ENCODE data around the gene JARID2. TPM values are rescaled to one million over a fixed set of nuclear protein-coding genes. Genes with fewer than 3 reads are reported as not detected.
A peak's percentile ranks its signal among the peaks of the same experiment; 100 is the strongest.

Gene JARID2
- total and polyA plus RNA-seq, 2 of the 13 experiments (the other 11 are each of a cell fraction or from before 2014, with no cell fraction given): 7.5 to 10.3 TPM

- no peak for TF ChIP-seq USF2 (IDR thresholded peaks at IDR 0.05; ENCODE audit: low read depth, low read length)
- no peak for TF ChIP-seq USF2 (CRISPR knock-in tag; IDR thresholded peaks at IDR 0.05; ENCODE audit: borderline replicate concordance)
- no peak for TF ChIP-seq ZNF280B (CRISPR knock-in tag; IDR thresholded peaks at IDR 0.05; ENCODE audit: borderline replicate concordance)
- TF ChIP-seq BORCS8-MEF2B (CRISPR knock-in tag; IDR thresholded peaks at IDR 0.05): peak; percentile 53; the same call in 1 of the 2 replicates
- no peak for TF ChIP-seq ZNF276 (CRISPR knock-in tag; IDR thresholded peaks at IDR 0.05; ENCODE audit: low read depth)
- TF ChIP-seq ZNF34 (CRISPR knock-in tag; IDR thresholded peaks at IDR 0.05; ENCODE audit: borderline replicate concordance): no peak
- no peak for TF ChIP-seq PRMT3 (CRISPR knock-in tag; IDR thresholded peaks at IDR 0.05; ENCODE audit: borderline replicate concordance, low read depth)
- TF ChIP-seq DZIP1 (CRISPR knock-in tag; IDR thresholded peaks at IDR 0.05): no peak
- TF ChIP-seq ZFAT (CRISPR knock-in tag; conservative IDR thresholded peaks at IDR 0.05): no peak
- no peak for TF ChIP-seq SP4 (CRISPR knock-in tag; IDR thresholded peaks at IDR 0.05)
- no peak for TF ChIP-seq MBD4 (IDR thresholded peaks at IDR 0.05; ENCODE audit: borderline replicate concordance, low read length)
- TF ChIP-seq ARNTL (CRISPR knock-in tag; IDR thresholded peaks at IDR 0.05): peak; percentile 77; the same call in 1 of the 2 replicates
- TF ChIP-seq CEBPZ (IDR thresholded peaks at IDR 0.05; ENCODE audit: low read length): no peak
Observed at GRCh38 chr6:15317934-15318902, 72.3 kb downstream of the JARID2 start (continued).

All from HepG2 (cell line).